CD4-positive, alpha-beta T cell treated with Interleukin-15 for 4 hours (primary cell): ENCODE data around the gene ING5.

ENCODE experiments used
- DNase-seq: peaks from one replicate; pipeline ENCODE4 v3.0.0-alpha.2; 2020; ENCODE audit warnings: low spot score

Gene ING5

DNA sequence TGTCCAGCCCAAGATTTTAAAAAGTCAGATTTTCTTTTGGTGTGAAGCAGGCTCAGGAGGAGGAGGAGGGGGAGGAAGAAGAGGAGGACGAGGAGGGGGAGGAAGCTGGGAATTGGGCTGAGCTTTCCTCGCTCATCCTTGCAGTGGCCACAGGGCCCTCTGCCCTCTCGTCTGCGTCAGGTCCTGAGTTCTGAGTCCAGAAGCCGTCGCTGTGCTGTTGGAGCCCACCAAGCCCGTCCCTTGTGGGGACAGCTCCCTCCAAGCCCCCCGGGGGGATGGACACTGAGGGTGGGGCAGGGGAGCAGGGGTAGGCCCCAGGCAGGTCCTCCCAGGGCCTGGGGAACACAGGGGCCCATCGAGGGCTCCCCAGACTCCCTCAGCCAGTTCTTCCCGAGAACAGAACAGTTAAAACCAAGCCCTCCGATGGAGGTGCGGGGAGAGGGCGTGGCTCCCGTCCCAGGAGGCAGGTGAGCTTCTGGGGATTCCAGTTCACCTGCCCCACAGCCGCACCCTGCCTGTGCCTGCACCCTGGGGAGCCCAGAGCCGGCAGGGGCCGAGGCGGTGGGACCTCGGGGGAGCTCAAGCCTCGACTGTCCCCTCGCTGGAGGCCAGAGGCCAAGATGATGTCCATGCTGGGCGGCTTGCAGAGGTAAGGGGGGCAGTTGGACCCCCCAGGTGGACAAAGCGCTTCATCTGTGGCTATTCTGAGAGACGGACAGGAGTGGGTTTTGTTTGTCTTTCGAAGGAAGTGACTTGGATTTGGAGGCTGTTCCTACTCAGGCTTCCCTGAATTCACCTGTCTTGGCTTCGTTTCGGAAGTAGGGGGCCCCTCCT lies 74.7 kb downstream of the ING5 start, which contains the start of gene GAL3ST2:
Gene GAL3ST2 (plus strand): TSS at position 487 of the 834 bp plus-strand sequence. CDS start 134 bp downstream, at position 621.
- DNase-seq, result no peak

DNA sequence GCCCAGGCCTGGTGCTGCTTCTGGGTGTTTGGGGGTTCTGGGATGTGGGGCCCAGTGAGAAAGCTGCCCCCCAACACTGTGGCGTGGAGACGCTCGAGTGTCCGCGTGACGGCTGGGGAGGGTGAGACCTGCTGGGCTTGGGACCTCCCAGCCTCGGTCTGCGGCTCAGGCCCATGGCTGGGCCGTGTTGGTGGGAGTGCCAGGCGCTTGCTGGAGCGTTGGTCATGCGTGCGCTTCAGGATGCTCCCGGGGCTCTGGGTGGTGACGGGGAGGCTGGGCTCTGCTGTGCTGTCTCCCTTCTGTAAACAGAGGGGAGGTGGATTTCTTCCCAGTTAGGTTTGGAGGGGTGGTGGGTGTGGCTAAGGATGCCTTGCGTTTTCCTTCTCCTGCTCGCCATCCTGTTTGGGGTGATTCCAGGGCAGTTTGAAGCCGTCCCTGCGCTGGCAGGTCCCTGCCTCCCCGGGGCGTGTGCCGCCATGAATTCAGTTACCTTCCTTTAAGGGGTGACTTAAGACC lies 75.4 kb downstream of the ING5 start:
- no peak for DNase-seq

DNA sequence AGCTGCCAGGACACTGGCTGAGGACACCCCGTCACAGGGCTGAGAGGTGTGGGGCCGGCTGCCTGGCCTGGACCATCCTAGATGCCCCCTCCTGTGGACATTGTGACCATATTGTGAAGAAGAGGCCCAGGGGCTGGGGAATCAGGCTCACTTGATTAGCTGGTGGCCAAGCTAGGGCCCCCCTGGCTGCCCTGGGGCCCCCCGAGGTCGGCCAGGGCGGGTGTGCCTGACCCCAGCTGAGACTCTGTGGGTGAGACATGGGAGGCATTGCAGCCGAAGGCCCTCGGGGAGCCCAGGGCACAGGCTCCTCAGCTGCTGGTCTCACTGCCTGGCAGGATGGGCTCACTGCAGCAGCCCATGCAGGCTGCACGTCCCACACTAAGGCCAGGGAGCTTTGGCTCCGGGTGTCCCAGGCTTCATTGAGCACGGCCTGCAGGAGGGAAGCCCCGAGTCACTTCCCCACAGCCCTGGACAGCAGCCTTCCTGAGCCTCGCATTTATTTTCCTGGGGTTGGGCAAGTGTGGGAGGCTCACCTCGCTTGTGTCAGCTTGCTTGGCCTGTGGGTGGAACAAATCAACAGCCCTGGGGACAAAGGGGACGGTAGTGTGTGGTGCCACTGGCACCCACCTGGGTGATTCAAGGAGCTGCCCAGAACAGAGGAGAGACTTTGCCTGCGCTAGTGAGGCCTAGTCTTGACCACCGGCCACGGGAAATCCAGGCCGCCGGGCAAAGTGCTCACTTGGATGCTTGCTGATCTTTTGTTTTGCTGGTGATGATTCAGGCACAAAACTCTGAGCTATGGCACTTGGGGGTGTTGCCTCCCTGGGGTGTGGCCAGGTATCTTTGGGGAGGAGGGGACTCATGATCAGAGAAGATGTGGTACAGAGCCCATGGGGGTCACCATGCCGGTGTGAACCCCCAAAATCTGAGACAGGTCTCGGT lies 76.1 kb downstream of the ING5 start:
- no peak for DNase-seq
